Measurements from ENCODE around the gene EED. TPM values are rescaled to one million over a fixed set of nuclear protein-coding genes. Genes with fewer than 3 reads are reported as not detected.

The EED gene
- total and polyA plus RNA-seq, 9 of the 15 experiments (the other 6 are each of a cell fraction or from before 2014, with no cell fraction given), result 33.0 to 110 (median 55.1) TPM

DNA sequence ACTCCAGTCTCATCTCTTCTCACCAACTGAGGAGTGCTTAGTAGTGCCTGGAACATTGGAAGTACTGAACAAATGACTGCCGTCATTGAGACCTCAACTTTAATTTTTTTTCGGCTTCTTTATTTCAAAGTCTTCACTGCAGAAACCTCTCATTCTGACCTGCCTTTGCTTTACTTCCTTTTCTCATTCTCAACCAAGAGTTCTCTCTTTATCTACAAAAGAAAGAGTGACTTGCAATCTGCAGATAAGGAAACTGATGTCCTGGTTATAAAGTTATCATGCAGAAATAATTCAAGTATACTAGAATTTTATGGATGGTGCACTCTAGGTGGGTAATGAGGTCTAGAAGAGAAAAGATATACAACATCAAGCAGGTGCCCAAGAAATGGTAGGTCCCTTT, 1.2 kb upstream of the EED start (continued):
- TF ChIP-seq SNRNP70 (optimal IDR thresholded peaks at IDR 0.05; ENCODE audit: low read depth, low read length) (no peak), GATAD2A (IDR thresholded peaks at IDR 0.05) (no peak), ZBED1 (IDR thresholded peaks at IDR 0.05) (no peak), TAL1 (IDR thresholded peaks at IDR 0.05) (peak; percentile 57; the same call in 1 of the 2 replicates), STAT5B (CRISPR knock-in tag; IDR thresholded peaks at IDR 0.05) (no peak), KHSRP (IDR thresholded peaks at IDR 0.05) (no peak), ZNF395 (CRISPR knock-in tag; IDR thresholded peaks at IDR 0.05) (no peak), KDM5B (IDR thresholded peaks at IDR 0.05; ENCODE audit: insufficient replicate concordance, low read depth, low read length) (no peak), ZNF124 (CRISPR knock-in tag; IDR thresholded peaks at IDR 0.05) (no peak), RBM34 (IDR thresholded peaks at IDR 0.05; ENCODE audit: borderline replicate concordance, insufficient read depth, low read length) (no peak), L3MBTL2 (IDR thresholded peaks at IDR 0.05) (peak; percentile 14; the same call in 1 of the 2 replicates), CCNT2 (IDR thresholded peaks at IDR 0.05; ENCODE audit: borderline replicate concordance, extremely low read depth, insufficient read length, low read depth, low read length) (no peak), ZNF3 (CRISPR knock-in tag; IDR thresholded peaks at IDR 0.05) (no peak), NCOR1 (IDR thresholded peaks at IDR 0.05) (peak; percentile 42), IFI16 (CRISPR knock-in tag; IDR thresholded peaks at IDR 0.05) (no peak), SAFB2 (IDR thresholded peaks at IDR 0.05; ENCODE audit: borderline replicate concordance, low read depth, low read length, severe bottlenecking) (no peak), ZNF766 (CRISPR knock-in tag; conservative IDR thresholded peaks at IDR 0.05) (peak; percentile 95), TEAD4 (IDR thresholded peaks at IDR 0.05; ENCODE audit: low read length) (peak; percentile 60), TEAD4 (CRISPR knock-in tag; IDR thresholded peaks at IDR 0.05; ENCODE audit: borderline replicate concordance) (no peak), ZFP1 (CRISPR knock-in tag; IDR thresholded peaks at IDR 0.05) (no peak), ARID3A (IDR thresholded peaks at IDR 0.05; ENCODE audit: borderline replicate concordance, low read depth, low read length) (peak; percentile 43; the same call in 1 of the 2 replicates)
- TF ChIP-seq, protein P1, sequence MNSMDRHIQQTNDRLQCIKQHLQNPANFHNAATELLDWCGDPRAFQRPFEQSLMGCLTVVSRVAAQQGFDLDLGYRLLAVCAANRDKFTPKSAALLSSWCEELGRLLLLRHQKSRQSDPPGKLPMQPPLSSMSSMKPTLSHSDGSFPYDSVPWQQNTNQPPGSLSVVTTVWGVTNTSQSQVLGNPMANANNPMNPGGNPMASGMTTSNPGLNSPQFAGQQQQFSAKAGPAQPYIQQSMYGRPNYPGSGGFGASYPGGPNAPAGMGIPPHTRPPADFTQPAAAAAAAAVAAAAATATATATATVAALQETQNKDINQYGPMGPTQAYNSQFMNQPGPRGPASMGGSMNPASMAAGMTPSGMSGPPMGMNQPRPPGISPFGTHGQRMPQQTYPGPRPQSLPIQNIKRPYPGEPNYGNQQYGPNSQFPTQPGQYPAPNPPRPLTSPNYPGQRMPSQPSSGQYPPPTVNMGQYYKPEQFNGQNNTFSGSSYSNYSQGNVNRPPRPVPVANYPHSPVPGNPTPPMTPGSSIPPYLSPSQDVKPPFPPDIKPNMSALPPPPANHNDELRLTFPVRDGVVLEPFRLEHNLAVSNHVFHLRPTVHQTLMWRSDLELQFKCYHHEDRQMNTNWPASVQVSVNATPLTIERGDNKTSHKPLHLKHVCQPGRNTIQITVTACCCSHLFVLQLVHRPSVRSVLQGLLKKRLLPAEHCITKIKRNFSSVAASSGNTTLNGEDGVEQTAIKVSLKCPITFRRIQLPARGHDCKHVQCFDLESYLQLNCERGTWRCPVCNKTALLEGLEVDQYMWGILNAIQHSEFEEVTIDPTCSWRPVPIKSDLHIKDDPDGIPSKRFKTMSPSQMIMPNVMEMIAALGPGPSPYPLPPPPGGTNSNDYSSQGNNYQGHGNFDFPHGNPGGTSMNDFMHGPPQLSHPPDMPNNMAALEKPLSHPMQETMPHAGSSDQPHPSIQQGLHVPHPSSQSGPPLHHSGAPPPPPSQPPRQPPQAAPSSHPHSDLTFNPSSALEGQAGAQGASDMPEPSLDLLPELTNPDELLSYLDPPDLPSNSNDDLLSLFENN (IDR thresholded peaks at IDR 0.05; ENCODE audit: low read depth in 2 of 2, low read length in 2 of 2), result no peak
- TF ChIP-seq, protein P2, sequence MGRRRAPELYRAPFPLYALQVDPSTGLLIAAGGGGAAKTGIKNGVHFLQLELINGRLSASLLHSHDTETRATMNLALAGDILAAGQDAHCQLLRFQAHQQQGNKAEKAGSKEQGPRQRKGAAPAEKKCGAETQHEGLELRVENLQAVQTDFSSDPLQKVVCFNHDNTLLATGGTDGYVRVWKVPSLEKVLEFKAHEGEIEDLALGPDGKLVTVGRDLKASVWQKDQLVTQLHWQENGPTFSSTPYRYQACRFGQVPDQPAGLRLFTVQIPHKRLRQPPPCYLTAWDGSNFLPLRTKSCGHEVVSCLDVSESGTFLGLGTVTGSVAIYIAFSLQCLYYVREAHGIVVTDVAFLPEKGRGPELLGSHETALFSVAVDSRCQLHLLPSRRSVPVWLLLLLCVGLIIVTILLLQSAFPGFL (CRISPR knock-in tag; IDR thresholded peaks at IDR 0.05), result no peak
